K562 (cell line): Measurements from ENCODE around the gene KLRC4. TPM values are rescaled to one million over a fixed set of nuclear protein-coding genes. Genes with fewer than 3 reads are reported as not detected.

Experiments used
- ADNP ChIP-seq: fragments of 200-800 bp; sonication (Bioruptor generic); IDR thresholded peaks from 2 replicates; pipeline ENCODE4 v1.6.1; 2016; ENCODE audit warnings: missing genetic modification characterization, missing compliant biosample characterization
- ARID1B ChIP-seq: fragments of 450-650 bp; IDR thresholded peaks from 2 replicates; pipeline ENCODE4 v1.6.1; 2016; ENCODE audit warnings: antibody characterized with exemption, mild to moderate bottlenecking, inconsistent platforms
- ELF2 ChIP-seq: fragments of 250-450 bp; sonication (Bioruptor Pico); IDR thresholded peaks from 2 replicates; pipeline ENCODE4 v1.5.0; 2021; ENCODE audit warnings: mild to moderate bottlenecking
- ELF4 ChIP-seq: fragments of 450-650 bp; formaldehyde crosslinking; IDR thresholded peaks from 2 replicates; pipeline ENCODE4 v1.4.0; 2022; ENCODE audit warnings: missing genetic modification characterization
- POLR2AphosphoS2 ChIP-seq: IDR thresholded peaks from 2 replicates; pipeline ENCODE4 v1.6.1; 2012; ENCODE audit warnings: low read length, improper control_type of control experiment
- PTRF ChIP-seq: fragments of 450-650 bp; IDR thresholded peaks from 2 replicates; pipeline ENCODE4 v1.6.1; 2016; ENCODE audit warnings: mild to moderate bottlenecking, missing genetic modification characterization, missing compliant biosample characterization
- PYGO2 ChIP-seq: fragments of 450-650 bp; IDR thresholded peaks from 2 replicates; pipeline ENCODE4 v1.6.1; 2016; ENCODE audit warnings: mild to moderate bottlenecking, missing genetic modification characterization, moderate library complexity, missing compliant biosample characterization
- SIN3B ChIP-seq: fragments of 450-650 bp; IDR thresholded peaks from 2 replicates; pipeline ENCODE4 v1.6.1; 2017; ENCODE audit warnings: low read depth, mild to moderate bottlenecking, moderate library complexity
- SIX5 ChIP-seq, 2 experiments: IDR thresholded peaks; 2 replicates each; pipeline ENCODE4 v1.6.1; 2011; ENCODE audit warnings: low read length in 2 of 2, borderline replicate concordance in 1 of 2, low read depth in 1 of 2, mild to moderate bottlenecking in 1 of 2, moderate library complexity in 1 of 2; ENCODE audit not compliant: insufficient read depth in 1 of 2
- TAL1 ChIP-seq: fragments of 450-650 bp; IDR thresholded peaks from 2 replicates; pipeline ENCODE4 v1.6.1; 2016; ENCODE audit warnings: mild to moderate bottlenecking
- TEAD2 ChIP-seq: fragments of 450-650 bp; IDR thresholded peaks from 2 replicates; pipeline ENCODE4 v1.6.1; 2016; ENCODE audit warnings: missing genetic modification characterization, control low read depth, missing compliant biosample characterization
- U2AF1 ChIP-seq: fragments of 200-400 bp; formaldehyde crosslinking; optimal IDR thresholded peaks from 2 replicates; pipeline ENCODE3; 2017; ENCODE audit warnings: mild to moderate bottlenecking, low read depth, low read length, moderate library complexity
- polyA plus RNA-seq, 8 experiments: library from polyadenylated mRNA; depleted of rRNA in 4 of 8; stranded (reverse) in 5 of 8; unstranded in 3 of 8; fragments of >200 nt; fragmentation: Nextera tagmentation in 2 of 8; fragmentation: Illumina TruSeq in 1 of 8; extraction: Ambion mirVana in 2 of 8; extraction: Trizol in 1 of 8; gene quantifications; 2 replicates each; pipeline versions ENCODE4 v1.2.1 to v1.2.3, GENCODE V29; 2011 to 2014; ENCODE audit warnings: inconsistent platforms in 1 of 8, missing spikeins in 1 of 8
- total RNA-seq, 7 experiments: library from RNA; depleted of rRNA in 6 of 7; stranded (reverse); fragments of >200 nt in 6 of 7; fragmentation: Illumina TruSeq in 2 of 7; extraction: Trizol in 2 of 7; gene quantifications; 2 replicates each; pipeline versions ENCODE4 v1.2.1 to v1.2.3, GENCODE V29; 2011 to 2021; ENCODE audit warnings: low replicate concordance in 1 of 7
- TF ChIP-seq, protein P1 (sequence below), 2 experiments: fragments of 450-650 bp in 1 of 2; IDR thresholded peaks; 2 replicates each; pipeline ENCODE4 v1.6.1; 2011 to 2017; ENCODE audit warnings: low read depth in 2 of 2, antibody characterized with exemption in 1 of 2, borderline replicate concordance in 1 of 2, low read length in 1 of 2, mild to moderate bottlenecking in 1 of 2, mixed read lengths in 1 of 2; ENCODE audit not compliant: control insufficient read depth in 1 of 2
- TF ChIP-seq, protein P2 (sequence below): fragments of 450-650 bp; IDR thresholded peaks from 2 replicates; pipeline ENCODE4 v1.6.1; 2016; ENCODE audit warnings: antibody characterized with exemption
- TF ChIP-seq, protein P3 (sequence below): fragments of 250-450 bp; sonication (Bioruptor Pico); IDR thresholded peaks from 2 replicates; pipeline ENCODE4 v1.6.1; 2021; ENCODE audit warnings: mild to moderate bottlenecking
- TF ChIP-seq, protein P4 (sequence below): fragments of 250-450 bp; sonication (Bioruptor Pico); IDR thresholded peaks from 2 replicates; pipeline ENCODE4 v1.5.0; 2021
- TF ChIP-seq, protein P5 (sequence below): sonication (generic); formaldehyde crosslinking; IDR thresholded peaks from 2 replicates; pipeline ENCODE4 v1.8.0; 2022; ENCODE audit warnings: missing genetic modification reagents, mild to moderate bottlenecking, moderate library complexity, borderline replicate concordance

KLRC4 gene
- total and polyA plus RNA-seq, 9 of the 15 experiments (the other 6 are each of a cell fraction or from before 2014, with no cell fraction given), result 0.17 TPM; not detected in 8

DNA sequence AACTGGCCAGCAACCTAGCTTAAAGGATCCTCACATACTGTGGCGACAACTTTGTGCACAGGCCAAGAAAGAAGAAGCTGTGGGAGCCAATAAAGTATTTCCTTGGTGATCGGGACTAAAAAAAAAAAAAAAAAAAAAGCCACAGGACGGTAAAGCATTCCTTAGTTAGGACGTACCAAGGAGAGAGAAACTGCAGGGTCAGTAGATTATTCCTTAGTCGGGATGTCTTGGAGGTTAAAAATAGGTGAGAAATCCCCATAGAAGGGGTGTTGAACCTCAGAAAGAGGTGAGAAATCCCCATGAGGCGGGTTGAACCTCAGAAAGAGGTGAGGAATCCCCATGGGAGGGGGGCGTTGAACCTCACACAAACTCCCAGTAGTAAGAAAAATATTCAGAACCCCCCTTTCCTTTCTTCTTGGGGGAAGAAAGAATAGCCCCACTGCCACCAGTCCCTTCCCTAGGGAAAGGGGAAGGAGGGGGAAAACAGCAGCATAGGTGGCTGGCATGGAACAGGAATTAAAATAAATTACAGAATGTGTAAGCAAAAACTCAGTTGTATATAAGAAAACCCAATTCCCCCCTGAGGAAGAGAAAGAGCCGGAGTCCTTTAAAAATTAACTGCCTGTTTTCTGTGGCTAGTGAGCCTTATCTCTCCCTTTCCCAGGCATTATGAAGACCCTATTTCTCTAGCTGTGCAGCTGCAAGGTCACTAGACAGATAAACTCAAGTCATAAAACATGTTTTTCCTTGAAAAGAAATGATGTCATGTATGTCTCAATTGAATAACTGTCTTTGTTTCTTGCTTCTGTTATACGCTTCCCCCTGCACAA is 46.5 kb downstream of the KLRC4 start (continued):
- TF ChIP-seq ELF4 (CRISPR knock-in tag) (no peak), PTRF (no peak), SIX5 (IDR thresholded peaks at IDR 0.05; ENCODE audit: borderline replicate concordance in 1 of 2, insufficient read depth in 1 of 2, low read depth in 1 of 2, low read length in 2 of 2) (no peak), POLR2AphosphoS2 (no peak), PYGO2 (no peak), ELF2 (no peak), TEAD2 (tag) (no peak), ADNP (no peak), U2AF1 (no peak), ARID1B (peak; percentile 90), SIN3B (no peak), TAL1 (peak; percentile 84)
- TF ChIP-seq, protein P1, sequence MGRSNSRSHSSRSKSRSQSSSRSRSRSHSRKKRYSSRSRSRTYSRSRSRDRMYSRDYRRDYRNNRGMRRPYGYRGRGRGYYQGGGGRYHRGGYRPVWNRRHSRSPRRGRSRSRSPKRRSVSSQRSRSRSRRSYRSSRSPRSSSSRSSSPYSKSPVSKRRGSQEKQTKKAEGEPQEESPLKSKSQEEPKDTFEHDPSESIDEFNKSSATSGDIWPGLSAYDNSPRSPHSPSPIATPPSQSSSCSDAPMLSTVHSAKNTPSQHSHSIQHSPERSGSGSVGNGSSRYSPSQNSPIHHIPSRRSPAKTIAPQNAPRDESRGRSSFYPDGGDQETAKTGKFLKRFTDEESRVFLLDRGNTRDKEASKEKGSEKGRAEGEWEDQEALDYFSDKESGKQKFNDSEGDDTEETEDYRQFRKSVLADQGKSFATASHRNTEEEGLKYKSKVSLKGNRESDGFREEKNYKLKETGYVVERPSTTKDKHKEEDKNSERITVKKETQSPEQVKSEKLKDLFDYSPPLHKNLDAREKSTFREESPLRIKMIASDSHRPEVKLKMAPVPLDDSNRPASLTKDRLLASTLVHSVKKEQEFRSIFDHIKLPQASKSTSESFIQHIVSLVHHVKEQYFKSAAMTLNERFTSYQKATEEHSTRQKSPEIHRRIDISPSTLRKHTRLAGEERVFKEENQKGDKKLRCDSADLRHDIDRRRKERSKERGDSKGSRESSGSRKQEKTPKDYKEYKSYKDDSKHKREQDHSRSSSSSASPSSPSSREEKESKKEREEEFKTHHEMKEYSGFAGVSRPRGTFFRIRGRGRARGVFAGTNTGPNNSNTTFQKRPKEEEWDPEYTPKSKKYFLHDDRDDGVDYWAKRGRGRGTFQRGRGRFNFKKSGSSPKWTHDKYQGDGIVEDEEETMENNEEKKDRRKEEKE (IDR thresholded peaks at IDR 0.05; ENCODE audit: borderline replicate concordance in 1 of 2, control insufficient read depth in 1 of 2, low read depth in 2 of 2, low read length in 1 of 2), result no peak
- TF ChIP-seq, protein P2, sequence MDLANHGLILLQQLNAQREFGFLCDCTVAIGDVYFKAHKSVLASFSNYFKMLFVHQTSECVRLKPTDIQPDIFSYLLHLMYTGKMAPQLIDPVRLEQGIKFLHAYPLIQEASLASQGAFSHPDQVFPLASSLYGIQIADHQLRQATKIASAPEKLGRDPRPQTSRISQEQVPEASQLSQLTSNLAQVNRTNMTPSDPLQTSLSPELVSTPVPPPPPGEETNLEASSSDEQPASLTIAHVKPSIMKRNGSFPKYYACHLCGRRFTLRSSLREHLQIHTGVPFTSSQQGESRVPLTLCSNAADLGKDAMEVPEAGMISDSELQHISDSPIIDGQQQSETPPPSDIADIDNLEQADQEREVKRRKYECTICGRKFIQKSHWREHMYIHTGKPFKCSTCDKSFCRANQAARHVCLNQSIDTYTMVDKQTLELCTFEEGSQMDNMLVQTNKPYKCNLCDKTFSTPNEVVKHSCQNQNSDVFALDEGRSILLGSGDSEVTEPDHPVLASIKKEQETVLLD, result no peak
- TF ChIP-seq, protein P3, sequence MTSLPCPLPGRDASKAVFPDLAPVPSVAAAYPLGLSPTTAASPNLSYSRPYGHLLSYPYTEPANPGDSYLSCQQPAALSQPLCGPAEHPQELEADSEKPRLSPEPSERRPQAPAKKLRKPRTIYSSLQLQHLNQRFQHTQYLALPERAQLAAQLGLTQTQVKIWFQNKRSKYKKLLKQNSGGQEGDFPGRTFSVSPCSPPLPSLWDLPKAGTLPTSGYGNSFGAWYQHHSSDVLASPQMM (CRISPR knock-in tag), result no peak
- TF ChIP-seq, protein P4, sequence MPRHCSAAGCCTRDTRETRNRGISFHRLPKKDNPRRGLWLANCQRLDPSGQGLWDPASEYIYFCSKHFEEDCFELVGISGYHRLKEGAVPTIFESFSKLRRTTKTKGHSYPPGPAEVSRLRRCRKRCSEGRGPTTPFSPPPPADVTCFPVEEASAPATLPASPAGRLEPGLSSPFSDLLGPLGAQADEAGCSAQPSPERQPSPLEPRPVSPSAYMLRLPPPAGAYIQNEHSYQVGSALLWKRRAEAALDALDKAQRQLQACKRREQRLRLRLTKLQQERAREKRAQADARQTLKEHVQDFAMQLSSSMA, result no peak
- TF ChIP-seq, protein P5, sequence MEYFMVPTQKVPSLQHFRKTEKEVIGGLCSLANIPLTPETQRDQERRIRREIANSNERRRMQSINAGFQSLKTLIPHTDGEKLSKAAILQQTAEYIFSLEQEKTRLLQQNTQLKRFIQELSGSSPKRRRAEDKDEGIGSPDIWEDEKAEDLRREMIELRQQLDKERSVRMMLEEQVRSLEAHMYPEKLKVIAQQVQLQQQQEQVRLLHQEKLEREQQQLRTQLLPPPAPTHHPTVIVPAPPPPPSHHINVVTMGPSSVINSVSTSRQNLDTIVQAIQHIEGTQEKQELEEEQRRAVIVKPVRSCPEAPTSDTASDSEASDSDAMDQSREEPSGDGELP, result no peak
